ENCODE measurements around the gene ELF1.
"Not testable (repeated sequence)": the region's sequence is repeated elsewhere in the genome, so short reads cannot be mapped to it uniquely, and the experiment has no call there.

The ELF1 gene

GRCh38 chr13:40928980-40929379 lies 90.1 kb downstream of the ELF1 start:
- DNase-seq: no peak

GRCh38 chr13:40927929-40928328 lies 91.2 kb downstream of the ELF1 start:
- DNase-seq: no peak

GRCh38 chr13:40923867-40924266 lies 95.2 kb downstream of the ELF1 start:
- DNase-seq: no peak

GRCh38 chr13:40922437-40923040 lies 96.6 kb downstream of the ELF1 start:
- no peak for DNase-seq

- no peak for DNase-seq
Observed at GRCh38 chr13:40920826-40921225, 98.3 kb downstream of the ELF1 start.

- DNase-seq: not testable (repeated sequence)
Observed at GRCh38 chr13:40919901-40920300, 99.2 kb downstream of the ELF1 start.

GRCh38 chr13:40916207-40916998 lies 102.7 kb downstream of the ELF1 start:
- DNase-seq: no peak

GRCh38 chr13:40914863-40915262 lies 104.3 kb downstream of the ELF1 start:
- not testable (repeated sequence) for DNase-seq

- no peak for DNase-seq
Observed at GRCh38 chr13:40911341-40911740, 107.8 kb downstream of the ELF1 start.

- no peak for DNase-seq
Observed at GRCh38 chr13:40910324-40911050, 108.6 kb downstream of the ELF1 start.

- not testable (repeated sequence) for DNase-seq
Observed at GRCh38 chr13:40909541-40910200, 109.4 kb downstream of the ELF1 start.

GRCh38 chr13:40908546-40908945 lies 110.6 kb downstream of the ELF1 start:
- DNase-seq: no peak

GRCh38 chr13:40901032-40901431 lies 118.1 kb downstream of the ELF1 start:
- DNase-seq: not testable (repeated sequence)

GRCh38 chr13:40900568-40900967 lies 118.5 kb downstream of the ELF1 start:
- not testable (repeated sequence) for DNase-seq

GRCh38 chr13:40897053-40897452 lies 122.1 kb downstream of the ELF1 start:
- no peak for DNase-seq

- DNase-seq: no peak
Observed at GRCh38 chr13:40895227-40896184, 123.6 kb downstream of the ELF1 start.

GRCh38 chr13:40893573-40893972 lies 125.5 kb downstream of the ELF1 start:
- DNase-seq: not testable (repeated sequence)

GRCh38 chr13:40886017-40886416 lies 133.1 kb downstream of the ELF1 start:
- DNase-seq: no peak

GRCh38 chr13:40884175-40884574 lies 134.9 kb downstream of the ELF1 start:
- DNase-seq: not testable (repeated sequence)
